Smooth muscle cell (in vitro differentiated cells): ENCODE results near the gene ZNF565. TPM values are rescaled to one million over a fixed set of nuclear protein-coding genes. Genes with fewer than 3 reads are reported as not detected.
"Not testable (repeated sequence)": the region's sequence is repeated elsewhere in the genome, so short reads cannot be mapped to it uniquely, and the experiment has no call there.

Experiments
- DNase-seq: peaks from one replicate; lab custom pipeline; 2025; ENCODE audit not compliant: unreplicated experiment; lab: John Stamatoyannopoulos, UW
- H2AFZ ChIP-seq: fragments of 200-600 bp; sonication (generic); 2 replicates; pipeline ENCODE4 v1.6.0; 2016; ENCODE audit warnings: antibody characterized with exemption, low read depth, mild to moderate bottlenecking
- H3F3A ChIP-seq: fragments of 200-600 bp; sonication (generic); 2 replicates; pipeline ENCODE4 v1.6.0; 2017; ENCODE audit warnings: antibody characterized with exemption, low read depth
- H3K27ac ChIP-seq: fragments of 200-600 bp; sonication (generic); 2 replicates; pipeline ENCODE4 v1.5.1; 2016; ENCODE audit warnings: low read depth, mild to moderate bottlenecking
- H3K27me3 ChIP-seq: fragments of 200-600 bp; sonication (generic); 2 replicates; pipeline ENCODE4 v1.6.1; 2016; ENCODE audit warnings: low read depth, mild to moderate bottlenecking
- H3K36me3 ChIP-seq: fragments of 200-600 bp; sonication (generic); 2 replicates; pipeline ENCODE4 v1.5.1; 2016; ENCODE audit warnings: low read depth
- H3K4me1 ChIP-seq: fragments of 200-600 bp; sonication (generic); 2 replicates; pipeline ENCODE4 v1.5.1; 2016; ENCODE audit warnings: low read depth
- H3K4me2 ChIP-seq: fragments of 200-600 bp; sonication (generic); 2 replicates; pipeline ENCODE4 v1.6.0; 2016; ENCODE audit warnings: mild to moderate bottlenecking
- H3K4me3 ChIP-seq: fragments of 200-600 bp; sonication (generic); 2 replicates; pipeline ENCODE4 v1.5.1; 2016; ENCODE audit warnings: mild to moderate bottlenecking
- H3K79me2 ChIP-seq: fragments of 200-600 bp; sonication (generic); 2 replicates; pipeline ENCODE4 v1.6.0; 2016; ENCODE audit warnings: low read depth, mild to moderate bottlenecking
- H3K9ac ChIP-seq: fragments of 200-600 bp; sonication (generic); 2 replicates; pipeline ENCODE4 v1.6.0; 2016; ENCODE audit warnings: low read depth
- H3K9me3 ChIP-seq: fragments of 200-600 bp; sonication (generic); replicated peaks from 2 replicates; pipeline ENCODE4 v1.5.1; 2016; ENCODE audit warnings: low read depth
- H4K20me1 ChIP-seq: fragments of 200-600 bp; sonication (generic); 2 replicates; pipeline ENCODE4 v1.6.0; 2016; ENCODE audit warnings: low read depth
- CTCF ChIP-seq: fragments of 200-600 bp; sonication (generic); IDR thresholded peaks from 2 replicates; pipeline ENCODE4 v1.5.1; 2017; ENCODE audit warnings: borderline replicate concordance, mild to moderate bottlenecking, antibody characterized with exemption; ENCODE audit not compliant: insufficient read depth, poor library complexity, severe bottlenecking
- WGBS: methylation state at CpG from one replicate; pipeline ENCODE4 v1.1.7; 2016; ENCODE audit warnings: low lambda C conversion rate; 5-methylcytosine and 5-hydroxymethylcytosine counted together
- polyA plus RNA-seq: library from polyadenylated mRNA; unstranded; fragments of >200 nt; fragmentation: Nextera tagmentation; extraction: Ambion mirVana; gene quantifications from 2 replicates; pipeline ENCODE4 v1.2.1, GENCODE V29; 2016
- small RNA-seq: library from RNA; depleted of rRNA; stranded (forward); fragments of <200 nt; gene quantifications from one replicate; pipeline ENCODE3, GENCODE V24; 2014
- total RNA-seq: library from RNA; depleted of rRNA; stranded (reverse); fragments of >200 nt; gene quantifications from 2 replicates; pipeline ENCODE4 v1.2.3, GENCODE V29; 2014

ZNF565 gene
- total and polyA plus RNA-seq, 2 experiments from 2014 or later, result 4.5 to 4.7 TPM

GRCh38 chr19:36136964-36137686, 77.3 kb downstream of the ZNF565 start:
- Histone ChIP-seq H3K27me3 (no peaks in the 10 kb centered on the region), H2AFZ (no peak overlapping the region), H3K27ac (no peak overlapping the region), H3K79me2 (peaks cover 18% of the 10 kb centered on the region), H3K36me3 (no peaks in the 10 kb centered on the region), H3K9me3 (no peaks in the 10 kb centered on the region), H3K9ac (no peak overlapping the region), H3F3A (peaks cover 5% of the 10 kb centered on the region), H3K4me3 (no peak overlapping the region), H4K20me1 (peaks cover 11% of the 10 kb centered on the region), H3K4me2 (no peak overlapping the region), H3K4me1 (no peaks in the 10 kb centered on the region)
- TF ChIP-seq CTCF, result no peak
- 86% methylated on average over 11 of the region's 12 CpGs for WGBS
- no peak for DNase-seq

DNA sequence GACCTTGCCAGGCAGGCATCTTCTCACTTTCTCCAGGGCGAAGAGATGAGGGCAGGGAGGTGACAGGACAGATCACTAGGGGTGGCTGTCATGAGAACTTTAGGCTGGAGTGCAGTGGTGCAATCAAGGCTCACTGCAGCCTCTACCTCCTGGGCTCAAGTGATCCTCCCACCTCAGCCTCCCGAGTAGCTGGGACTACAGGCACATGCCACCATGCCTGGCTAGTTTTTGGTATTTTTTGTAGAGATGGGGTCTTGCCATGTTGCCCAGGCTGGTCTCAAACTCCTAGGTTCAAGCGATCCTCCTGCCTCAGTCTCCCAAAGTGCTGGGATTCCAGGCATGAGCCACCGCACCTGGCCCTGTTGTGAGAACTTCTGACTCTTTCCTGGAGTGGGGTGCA, 79.6 kb downstream of the ZNF565 start:
- H3K36me3 ChIP-seq, H3K79me2 ChIP-seq, H3K9ac ChIP-seq, H3K4me3 ChIP-seq, H3F3A ChIP-seq, H3K4me2 ChIP-seq, H3K27ac ChIP-seq, H4K20me1 ChIP-seq, H3K27me3 ChIP-seq, H3K9me3 ChIP-seq, DNase-seq, H3K4me1 ChIP-seq, H2AFZ ChIP-seq: not testable (repeated sequence)
- WGBS, result 94% methylated on average over 4 of the region's 4 CpGs

Small RNAs within 50 kb of the gene (small RNA-seq; reads per million reads assigned to genes)
- not detected for gene RF00019

Other genes with a start within 250 kb of the ZNF565 start
- gene SDHAF1, start 219.5 kb downstream of the ZNF565 start, total RNA-seq, result 24.0 TPM in 2 replicates
- gene SDHAF1, start 219.5 kb downstream of the ZNF565 start, polyA plus RNA-seq, result 27.1 and 27.7 TPM in 2 replicates
- gene SYNE4, start 205.9 kb downstream of the ZNF565 start, total RNA-seq, result 1.1 and 1.9 TPM in 2 replicates
- gene SYNE4, start 205.9 kb downstream of the ZNF565 start, polyA plus RNA-seq, result 2.6 and 8.8 TPM in 2 replicates
- gene ALKBH6, start 200.5 kb downstream of the ZNF565 start, total RNA-seq, result 26.2 and 35.4 TPM in 2 replicates
- 36.1 and 37.4 TPM in 2 replicates for gene ALKBH6, start 200.5 kb downstream of the ZNF565 start, polyA plus RNA-seq
- gene CLIP3, start 181.8 kb downstream of the ZNF565 start, total RNA-seq, result 3.7 and 10.7 TPM in 2 replicates
- gene CLIP3, start 181.8 kb downstream of the ZNF565 start, polyA plus RNA-seq, result 35.2 and 36.7 TPM in 2 replicates
- gene THAP8, start 160.4 kb downstream of the ZNF565 start, total RNA-seq, result 9.3 and 13.1 TPM in 2 replicates
- 13.1 and 22.9 TPM in 2 replicates for gene THAP8, start 160.4 kb downstream of the ZNF565 start, polyA plus RNA-seq
- 1.0 and 1.5 TPM in 2 replicates for gene WDR62, start 159.8 kb downstream of the ZNF565 start, total RNA-seq
- 2.1 and 4.6 TPM in 2 replicates for gene WDR62, start 159.8 kb downstream of the ZNF565 start, polyA plus RNA-seq
- not detected in 2 replicates for gene OVOL3, start 103.5 kb downstream of the ZNF565 start, total RNA-seq
- gene OVOL3, start 103.5 kb downstream of the ZNF565 start, polyA plus RNA-seq, result not detected in 2 replicates
- gene POLR2I, start 99.8 kb downstream of the ZNF565 start, total RNA-seq, result 33.3 and 102 TPM in 2 replicates
- 132 and 172 TPM in 2 replicates for gene POLR2I, start 99.8 kb downstream of the ZNF565 start, polyA plus RNA-seq
- 104 and 146 TPM in 2 replicates for gene TBCB, start 99.2 kb downstream of the ZNF565 start, total RNA-seq
- gene TBCB, start 99.2 kb downstream of the ZNF565 start, polyA plus RNA-seq, result 234 and 241 TPM in 2 replicates
- 183 and 252 TPM in 2 replicates for gene CAPNS1, start 74.6 kb downstream of the ZNF565 start, total RNA-seq
- gene CAPNS1, start 74.6 kb downstream of the ZNF565 start, polyA plus RNA-seq, result 365 and 383 TPM in 2 replicates
- not detected in 2 replicates for gene COX7A1, start 62.2 kb downstream of the ZNF565 start, total RNA-seq
- gene COX7A1, start 62.2 kb downstream of the ZNF565 start, polyA plus RNA-seq, result 1.5 TPM in 1 of 2 replicates, not detected in the other
- 155 and 161 TPM in 2 replicates for gene ZNF146, start 441 bp upstream of the ZNF565 start, total RNA-seq
- 49.4 and 57.5 TPM in 2 replicates for gene ZNF146, start 441 bp upstream of the ZNF565 start, polyA plus RNA-seq
- 1.8 and 2.0 TPM in 2 replicates for gene ZFP14, start 164.5 kb upstream of the ZNF565 start, total RNA-seq
- 1.3 and 1.8 TPM in 2 replicates for gene ZFP14, start 164.5 kb upstream of the ZNF565 start, polyA plus RNA-seq
- gene ZFP82, start 204.0 kb upstream of the ZNF565 start, total RNA-seq, result 6.8 and 9.2 TPM in 2 replicates
- gene ZFP82, start 204.0 kb upstream of the ZNF565 start, polyA plus RNA-seq, result 7.3 and 7.8 TPM in 2 replicates